GM12865 (cell line): ENCODE measurements around the gene FGL2.

Source experiments
- DNase-seq: peaks from one replicate; pipeline ENCODE4 v3.0.0; 2010; ENCODE audit warnings: low read depth
- H3K4me3 ChIP-seq: 2 replicates; pipeline ENCODE4 v1.5.1; 2011; ENCODE audit warnings: mild to moderate bottlenecking, low read depth, low read length, control low read depth
- CTCF ChIP-seq: IDR thresholded peaks from 2 replicates; pipeline ENCODE4 v1.5.1; 2011; ENCODE audit warnings: low read length, control low read depth, low read depth, inconsistent platforms; ENCODE audit not compliant: insufficient read depth; ENCODE audit errors: missing control alignments

The FGL2 gene, protein sequence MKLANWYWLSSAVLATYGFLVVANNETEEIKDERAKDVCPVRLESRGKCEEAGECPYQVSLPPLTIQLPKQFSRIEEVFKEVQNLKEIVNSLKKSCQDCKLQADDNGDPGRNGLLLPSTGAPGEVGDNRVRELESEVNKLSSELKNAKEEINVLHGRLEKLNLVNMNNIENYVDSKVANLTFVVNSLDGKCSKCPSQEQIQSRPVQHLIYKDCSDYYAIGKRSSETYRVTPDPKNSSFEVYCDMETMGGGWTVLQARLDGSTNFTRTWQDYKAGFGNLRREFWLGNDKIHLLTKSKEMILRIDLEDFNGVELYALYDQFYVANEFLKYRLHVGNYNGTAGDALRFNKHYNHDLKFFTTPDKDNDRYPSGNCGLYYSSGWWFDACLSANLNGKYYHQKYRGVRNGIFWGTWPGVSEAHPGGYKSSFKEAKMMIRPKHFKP

GRCh38 chr7:77199013-77199966 lies at the start of gene FGL2:
FGL2 (minus strand) TSS chr7:77199819; CDS start chr7:77199793, 26 bp downstream.
- peak within 1 kb of the TSS; percentile 17 for H3K4me3 ChIP-seq
- peak; percentile 23 for DNase-seq
- no peak for TF ChIP-seq CTCF

DNA sequence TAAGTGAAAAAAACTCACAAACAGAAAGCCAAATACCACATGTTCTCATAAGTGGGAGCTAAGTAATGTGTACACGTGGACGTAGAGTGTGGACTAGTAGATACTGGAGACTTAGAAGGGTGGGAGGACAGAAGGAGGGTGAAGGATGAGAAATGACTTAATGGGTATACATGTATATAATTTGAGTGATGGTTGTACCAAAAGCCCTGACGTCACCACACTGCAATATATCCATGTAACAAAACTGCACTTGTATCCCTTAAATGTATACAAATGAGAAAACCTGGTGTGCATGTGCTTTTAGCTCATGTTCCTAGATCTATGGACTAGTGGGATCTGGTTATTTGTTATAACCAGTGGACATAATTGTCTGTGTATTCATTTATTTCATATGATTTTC lies 48.5 kb upstream of the FGL2 start:
- TF ChIP-seq CTCF = no peak
- H3K4me3 ChIP-seq = no peak overlapping the region
- no peak for DNase-seq

- no peak overlapping the region for H3K4me3 ChIP-seq
- DNase-seq = peak; percentile 92
- TF ChIP-seq CTCF = peak; percentile 75
These were observed 47.7 kb upstream of the FGL2 start for GRCh38 chr7:77247206-77247850.

GRCh38 chr7:77246026-77246640 lies 46.5 kb upstream of the FGL2 start:
- no peak for TF ChIP-seq CTCF
- no peak for DNase-seq
- H3K4me3 ChIP-seq = no peak overlapping the region

DNA sequence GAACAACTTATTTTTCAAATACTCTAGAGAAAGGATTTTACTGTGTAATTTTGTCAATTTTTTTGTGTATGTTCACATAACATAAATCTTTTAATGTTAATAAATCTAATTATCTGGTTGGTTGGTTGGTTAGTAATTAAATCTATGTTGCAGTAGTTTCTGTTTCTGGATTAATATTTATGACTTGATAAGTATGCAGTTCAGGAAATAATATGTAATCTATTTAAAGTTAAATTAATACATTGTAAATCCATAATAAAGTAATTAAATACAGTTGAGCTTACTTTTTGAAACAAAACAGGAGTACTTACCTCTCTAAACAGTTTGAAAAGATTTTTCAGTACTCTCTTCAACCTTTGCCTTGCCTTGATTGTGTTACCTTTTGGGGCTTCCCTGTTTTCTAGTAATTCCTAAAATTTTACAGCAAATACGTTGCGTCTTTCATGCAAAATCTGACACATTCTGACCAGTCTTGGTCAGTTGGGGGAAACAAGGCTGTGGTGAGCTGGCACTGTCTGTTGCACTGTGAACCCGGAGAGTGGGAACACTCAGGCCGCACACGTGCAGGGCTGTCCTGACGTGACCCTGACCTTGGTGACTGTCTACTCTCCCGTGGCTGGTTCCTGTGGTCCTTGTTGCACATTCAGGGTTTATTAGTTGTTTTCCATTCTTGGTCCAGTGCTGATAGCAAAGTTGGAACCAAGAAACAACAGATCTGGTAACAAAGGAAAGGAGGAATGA lies 45.6 kb upstream of the FGL2 start:
- TF ChIP-seq CTCF = no peak
- no peak overlapping the region for H3K4me3 ChIP-seq
- DNase-seq = no peak
